ENCODE measurements around the gene ATG101.
"Not testable (repeated sequence)": the region's sequence is repeated elsewhere in the genome, so short reads cannot be mapped to it uniquely, and the experiment has no call there.

ATG101 gene

GRCh38 chr12:52080403-52081251, 10.8 kb downstream of the ATG101 start:
- no peak for DNase-seq

GRCh38 chr12:52081263-52081733, 11.5 kb downstream of the ATG101 start:
- no peak for DNase-seq

- DNase-seq = peak; percentile 53
These were observed 12.4 kb downstream of the ATG101 start for GRCh38 chr12:52082026-52082668.

GRCh38 chr12:52082669-52082987, 12.8 kb downstream of the ATG101 start:
- no peak for DNase-seq

GRCh38 chr12:52082988-52083637, 13.3 kb downstream of the ATG101 start:
- peak; percentile 87 for DNase-seq

- DNase-seq = no peak
These were observed 13.8 kb downstream of the ATG101 start for GRCh38 chr12:52083638-52083996.

- DNase-seq = no peak
These were observed 14.9 kb downstream of the ATG101 start for GRCh38 chr12:52084491-52085231.

GRCh38 chr12:52085682-52086180, 16.0 kb downstream of the ATG101 start:
- DNase-seq = no peak

- no peak for DNase-seq
These were observed 16.6 kb downstream of the ATG101 start for GRCh38 chr12:52086366-52086765.

- no peak for DNase-seq
These were observed 17.4 kb downstream of the ATG101 start for GRCh38 chr12:52086944-52087835.

- DNase-seq = no peak
These were observed 18.4 kb downstream of the ATG101 start for GRCh38 chr12:52087961-52088820.

- no peak for DNase-seq
These were observed 19.7 kb downstream of the ATG101 start for GRCh38 chr12:52089491-52089890.

GRCh38 chr12:52090291-52090690, 20.5 kb downstream of the ATG101 start:
- no peak for DNase-seq

GRCh38 chr12:52091061-52091460, 21.3 kb downstream of the ATG101 start:
- DNase-seq = no peak

GRCh38 chr12:52091869-52092268, 22.1 kb downstream of the ATG101 start:
- DNase-seq = no peak

- DNase-seq = no peak
These were observed 23.6 kb downstream of the ATG101 start for GRCh38 chr12:52093346-52093745.

GRCh38 chr12:52096332-52097044, 26.7 kb downstream of the ATG101 start:
- no peak for DNase-seq

- no peak for DNase-seq
These were observed 27.4 kb downstream of the ATG101 start for GRCh38 chr12:52097045-52097666.

GRCh38 chr12:52104431-52105089, 34.8 kb downstream of the ATG101 start:
- DNase-seq = not testable (repeated sequence)
